Retinal pigment epithelial cell (primary cell): ENCODE measurements around the gene ACTR3C.

Experiments
- DNase-seq: peaks from one replicate; pipeline ENCODE4 v3.0.0-alpha.2; 2010; ENCODE audit warnings: low read depth
- H3K4me3 ChIP-seq: 2 replicates; pipeline ENCODE4 v1.5.1; 2011; ENCODE audit warnings: mild to moderate bottlenecking, low read length, control low read depth, moderate library complexity
- CTCF ChIP-seq: conservative IDR thresholded peaks from 2 replicates; pipeline ENCODE4 v1.5.1; 2011; ENCODE audit warnings: low read depth, low read length, control low read depth, inconsistent platforms

ACTR3C gene

GRCh38 chr7:150363370-150363769 is 40.0 kb upstream of the ACTR3C start:
- no peak for TF ChIP-seq CTCF
- no peak overlapping the region for H3K4me3 ChIP-seq
- DNase-seq, result no peak

GRCh38 chr7:150361807-150362621 is 38.7 kb upstream of the ACTR3C start:
- no peak for TF ChIP-seq CTCF
- DNase-seq, result no peak
- no peak overlapping the region for H3K4me3 ChIP-seq

- no peak for TF ChIP-seq CTCF
- no peak for DNase-seq
- no peak overlapping the region for H3K4me3 ChIP-seq
These were observed 38.1 kb upstream of the ACTR3C start for GRCh38 chr7:150361402-150361801.

GRCh38 chr7:150360363-150361058 is 37.2 kb upstream of the ACTR3C start:
- no peak overlapping the region for H3K4me3 ChIP-seq
- no peak for DNase-seq
- TF ChIP-seq CTCF, result no peak

- TF ChIP-seq CTCF, result no peak
- no peak overlapping the region for H3K4me3 ChIP-seq
- no peak for DNase-seq
These were observed 36.4 kb upstream of the ACTR3C start for GRCh38 chr7:150359622-150360362.

- DNase-seq, result no peak
- TF ChIP-seq CTCF, result no peak
- no peak overlapping the region for H3K4me3 ChIP-seq
These were observed 35.8 kb upstream of the ACTR3C start for GRCh38 chr7:150358988-150359621.
